ENCODE measurements around the gene STRADB. TPM values are rescaled to one million over a fixed set of nuclear protein-coding genes. Genes with fewer than 3 reads are reported as not detected.
"Not testable (repeated sequence)": the region's sequence is repeated elsewhere in the genome, so short reads cannot be mapped to it uniquely, and the experiment has no call there.

Gene STRADB
- total RNA-seq, 2 experiments from 2014 or later = 25.5 to 25.9 TPM

- Mint-ChIP-seq H3K36me3 (ENCODE audit: low read depth) (peaks cover 14% of the 10 kb centered on the region), H3K27me3 (no peaks in the 10 kb centered on the region), H3K27ac (no peak overlapping the region), H3K4me1 (ENCODE audit: low read depth) (peaks cover 33% of the 10 kb centered on the region), H3K9me3 (no peaks in the 10 kb centered on the region), H3K4me3 (no peak overlapping the region)
- no peak for ATAC-seq
- TF ChIP-seq CTCF (IDR thresholded peaks at IDR 0.05) = no peak
- DNase-seq = no peak
- CTCF ChIA-PET = interaction anchor here (0.9 kb wide), 1 partner anchor 9 kb away, joined by 4 read pairs; no protein-coding TSS in a partner anchor
- POLR2A ChIA-PET = interaction anchor here (1.1 to 2.6 kb wide), 2 partner anchors 11 to 15 kb away, joined by 3 to 12 read pairs; partner anchors contain the start of genes STRADB and TRAK2
- intact Hi-C loops (cut with micrococcal nuclease) = no loop called here
Measured at GRCh38 chr2:201436141-201436540, 15.4 kb upstream of the STRADB start.

- H3K4me3 Mint-ChIP-seq; H3K9me3 Mint-ChIP-seq; H3K4me1 Mint-ChIP-seq (ENCODE audit: low read depth); ATAC-seq; H3K27ac Mint-ChIP-seq; DNase-seq; H3K27me3 Mint-ChIP-seq; intact Hi-C loops (cut with micrococcal nuclease): not testable (repeated sequence)
- ChIA-PET CTCF (interaction anchor here (1.8 kb wide), 1 partner anchor 11 kb away, joined by 11 read pairs; the partner anchor contains the start of genes STRADB and TRAK2), POLR2A (interaction anchor here (0.6 to 1.2 kb wide), 2 partner anchors 11 to 680 kb away, joined by 3 to 4 read pairs; no protein-coding TSS in a partner anchor)
- peaks cover 12% of the 10 kb centered on the region for H3K36me3 Mint-ChIP-seq (ENCODE audit: low read depth)
Measured at GRCh38 chr2:201439336-201439922, 12.1 kb upstream of the STRADB start.

DNA sequence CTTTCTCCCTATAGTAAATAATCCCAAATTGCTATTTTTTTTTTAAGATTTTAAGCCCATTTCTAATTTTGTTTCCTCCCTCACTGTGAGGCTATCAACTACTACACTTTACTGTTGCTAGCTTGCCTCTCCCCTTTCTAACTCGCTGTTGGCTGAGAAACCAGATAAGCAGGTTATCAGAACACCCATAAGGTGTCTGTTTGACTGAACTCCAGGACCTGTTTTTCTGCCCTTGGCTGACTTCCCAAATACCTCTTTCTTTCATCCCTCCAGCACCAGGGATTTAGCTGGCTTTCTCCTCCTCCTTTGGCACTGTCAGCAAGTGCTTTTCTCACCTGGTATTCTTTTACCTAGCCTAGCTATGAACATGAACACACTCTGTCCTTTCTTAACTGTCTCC lies 11.4 kb upstream of the STRADB start:
- Mint-ChIP-seq H3K9me3 (no peaks in the 10 kb centered on the region), H3K36me3 (ENCODE audit: low read depth) (peaks cover 12% of the 10 kb centered on the region), H3K4me1 (ENCODE audit: low read depth) (peaks cover 8% of the 10 kb centered on the region), H3K27me3 (no peaks in the 10 kb centered on the region), H3K27ac (no peak overlapping the region), H3K4me3 (no peak overlapping the region)
- no peak for TF ChIP-seq CTCF (IDR thresholded peaks at IDR 0.05)
- ChIA-PET POLR2A (interaction anchor here (0.6 to 1.2 kb wide), 3 partner anchors 11 to 680 kb away, joined by 3 to 4 read pairs (median 4); no protein-coding TSS in a partner anchor), CTCF (interaction anchor here (0.8 to 1.8 kb wide), 2 partner anchors 10 to 192 kb away, joined by 3 to 11 read pairs; partner anchors contain the start of genes STRADB and TRAK2)
- no peak for ATAC-seq
- no peak for DNase-seq
- intact Hi-C loops (cut with micrococcal nuclease) = no loop called here

DNA sequence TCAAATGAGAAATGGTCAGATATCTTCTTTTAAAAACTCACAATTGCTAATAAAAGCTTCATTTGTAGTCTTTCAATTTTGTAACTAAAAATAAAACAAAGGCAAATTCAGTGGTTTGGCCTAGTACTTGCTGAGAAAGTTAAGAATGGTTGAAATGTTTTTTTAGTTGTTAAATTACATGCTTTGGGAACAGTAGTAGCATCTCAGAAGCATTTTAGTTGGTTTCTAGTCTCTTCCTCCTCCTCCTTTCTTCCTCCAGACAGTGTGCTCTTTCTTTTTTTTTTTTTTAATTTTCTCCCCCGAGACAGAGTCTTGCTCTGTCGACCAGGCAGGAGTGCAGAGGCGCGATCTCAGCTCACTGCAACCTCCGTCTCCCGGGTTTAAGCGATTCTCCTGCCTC lies 10.1 kb upstream of the STRADB start:
- CTCF ChIA-PET = interaction anchor here (1.8 kb wide), 1 partner anchor 9 kb away, joined by 11 read pairs; the partner anchor contains the start of genes STRADB and TRAK2
- no peak overlapping the region for H3K4me3 Mint-ChIP-seq
- H3K27me3 Mint-ChIP-seq = no peaks in the 10 kb centered on the region
- TF ChIP-seq CTCF (IDR thresholded peaks at IDR 0.05) = no peak
- H3K4me1 Mint-ChIP-seq (ENCODE audit: low read depth) = peaks cover 18% of the 10 kb centered on the region
- H3K36me3 Mint-ChIP-seq (ENCODE audit: low read depth) = peaks cover 11% of the 10 kb centered on the region
- intact Hi-C loops (cut with micrococcal nuclease) = no loop called here
- no peaks in the 10 kb centered on the region for H3K9me3 Mint-ChIP-seq
- POLR2A ChIA-PET = interaction anchor here (1.5 kb wide), 1 partner anchor 10 kb away, joined by 10 read pairs; the partner anchor contains the start of genes STRADB and TRAK2
- no peak for ATAC-seq
- no peak for DNase-seq
- no peak overlapping the region for H3K27ac Mint-ChIP-seq

GRCh38 chr2:201444746-201445465 lies 6.6 kb upstream of the STRADB start:
- Mint-ChIP-seq H3K4me1 (ENCODE audit: low read depth) (peaks cover 46% of the 10 kb centered on the region), H3K36me3 (ENCODE audit: low read depth) (peaks cover 11% of the 10 kb centered on the region), H3K27ac (no peak overlapping the region), H3K27me3 (no peaks in the 10 kb centered on the region), H3K9me3 (no peaks in the 10 kb centered on the region), H3K4me3 (no peak overlapping the region)
- CTCF ChIA-PET = interaction anchor here (0.9 to 1.0 kb wide), 2 partner anchors 9 to 175 kb away, joined by 3 to 4 read pairs; no protein-coding TSS in a partner anchor
- ATAC-seq (no peak), DNase-seq (no peak)
- POLR2A ChIA-PET = no interaction called here
- TF ChIP-seq CTCF (IDR thresholded peaks at IDR 0.05) = no peak
- intact Hi-C loops (cut with micrococcal nuclease) = no loop called here
